RPMI8226 (cell line): ENCODE data around the gene ANGPTL2.
"Not testable (repeated sequence)": the region's sequence is repeated elsewhere in the genome, so short reads cannot be mapped to it uniquely, and the experiment has no call there.

Source experiments
- DNase-seq: peaks from one replicate; pipeline ENCODE4 v3.0.0-alpha.2; 2015

Gene ANGPTL2

GRCh38 chr9:127122176-127123063 is at the start of gene ANGPTL2:
Gene ANGPTL2 (minus strand): TSS chr9:127122635. CDS start chr9:127108731, 13,904 bp downstream.
- peak; percentile 76 for DNase-seq

- DNase-seq, result not testable (repeated sequence)
Observed at GRCh38 chr9:127171348-127171747, 48.9 kb upstream of the ANGPTL2 start.

GRCh38 chr9:127170652-127171051 is 48.2 kb upstream of the ANGPTL2 start:
- DNase-seq, result no peak

GRCh38 chr9:127170103-127170502 is 47.7 kb upstream of the ANGPTL2 start:
- no peak for DNase-seq

GRCh38 chr9:127169575-127169883 is 47.1 kb upstream of the ANGPTL2 start:
- DNase-seq, result no peak

- DNase-seq, result no peak
Observed at GRCh38 chr9:127168756-127169574, 46.5 kb upstream of the ANGPTL2 start.

- DNase-seq, result no peak
Observed at GRCh38 chr9:127167560-127168326, 45.3 kb upstream of the ANGPTL2 start.

- DNase-seq, result peak; percentile 87
Observed at GRCh38 chr9:127166651-127167524, 44.5 kb upstream of the ANGPTL2 start.

GRCh38 chr9:127166111-127166510 is 43.7 kb upstream of the ANGPTL2 start:
- no peak for DNase-seq

GRCh38 chr9:127165116-127165515 is 42.7 kb upstream of the ANGPTL2 start:
- no peak for DNase-seq

- DNase-seq, result peak; percentile 44
Observed at GRCh38 chr9:127163409-127163808, 41.0 kb upstream of the ANGPTL2 start.

GRCh38 chr9:127162864-127163365 is 40.5 kb upstream of the ANGPTL2 start:
- DNase-seq, result no peak

- no peak for DNase-seq
Observed at GRCh38 chr9:127162046-127162863, 39.8 kb upstream of the ANGPTL2 start.

GRCh38 chr9:127161081-127161624 is 38.7 kb upstream of the ANGPTL2 start:
- DNase-seq, result no peak

- no peak for DNase-seq
Observed at GRCh38 chr9:127159949-127160610, 37.6 kb upstream of the ANGPTL2 start.

GRCh38 chr9:127159325-127159801 is 36.9 kb upstream of the ANGPTL2 start:
- no peak for DNase-seq

- DNase-seq, result no peak
Observed at GRCh38 chr9:127158786-127159324, 36.4 kb upstream of the ANGPTL2 start.

GRCh38 chr9:127155314-127155960 is 33.0 kb upstream of the ANGPTL2 start:
- DNase-seq, result no peak
